Stimulated activated naive CD8-positive, alpha-beta T cell treated with anti-CD3 and anti-CD28 coated beads, Interleukin-15, Interleukin-2, amounts not matched to agents 100 U/mL and 50 U/mL, for 24 hours (primary cell): ENCODE results near the gene CARD19.
"Not testable (repeated sequence)": the region's sequence is repeated elsewhere in the genome, so short reads cannot be mapped to it uniquely, and the experiment has no call there.

Experiments used
- ATAC-seq: fragments of 150-1000 bp; cut with Tn5 transposase; one replicate; pipeline ENCODE4 v1.10.0; 2021
- DNase-seq: peaks from one replicate; pipeline ENCODE4 v3.0.0; 2021

The CARD19 gene

DNA sequence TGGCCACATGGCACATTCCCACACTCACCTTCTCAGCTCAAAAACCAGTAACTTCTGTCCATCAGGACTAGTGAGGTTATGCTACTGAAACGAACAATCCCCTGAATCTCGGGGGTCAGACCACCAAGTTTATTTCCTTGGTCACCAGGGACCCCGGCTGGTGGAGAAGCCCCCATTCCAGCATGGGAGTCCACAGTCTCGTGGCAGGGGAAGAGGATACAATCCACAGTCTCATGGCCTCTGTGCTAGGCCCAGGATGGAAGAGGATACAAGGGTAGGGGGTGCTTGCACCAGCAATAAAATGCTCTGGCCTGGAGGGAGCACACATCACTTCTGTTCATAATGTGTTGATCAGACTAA, 7.4 kb upstream of the CARD19 start:
- DNase-seq = no peak
- ATAC-seq = no peak

DNA sequence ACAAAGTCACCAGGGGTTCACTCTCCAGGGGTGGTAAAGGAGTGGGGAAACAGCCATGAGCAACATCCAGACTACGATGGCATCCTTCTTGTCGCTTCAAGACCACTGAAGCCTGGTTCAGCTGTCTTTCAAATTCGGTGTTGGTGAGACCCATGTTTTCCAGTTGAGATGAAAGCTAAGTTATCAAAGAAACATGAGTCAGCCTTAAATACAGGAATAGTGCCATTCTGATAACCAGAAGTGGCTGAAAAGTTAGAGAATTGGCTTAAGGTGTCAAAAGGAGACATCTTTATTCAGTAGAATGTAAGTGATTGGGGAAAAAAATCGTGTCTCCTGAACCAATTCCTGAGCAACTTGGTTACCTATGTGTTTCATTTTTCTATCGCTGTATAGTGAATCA, 7.0 kb upstream of the CARD19 start:
- DNase-seq (no peak), ATAC-seq (no peak)

DNA sequence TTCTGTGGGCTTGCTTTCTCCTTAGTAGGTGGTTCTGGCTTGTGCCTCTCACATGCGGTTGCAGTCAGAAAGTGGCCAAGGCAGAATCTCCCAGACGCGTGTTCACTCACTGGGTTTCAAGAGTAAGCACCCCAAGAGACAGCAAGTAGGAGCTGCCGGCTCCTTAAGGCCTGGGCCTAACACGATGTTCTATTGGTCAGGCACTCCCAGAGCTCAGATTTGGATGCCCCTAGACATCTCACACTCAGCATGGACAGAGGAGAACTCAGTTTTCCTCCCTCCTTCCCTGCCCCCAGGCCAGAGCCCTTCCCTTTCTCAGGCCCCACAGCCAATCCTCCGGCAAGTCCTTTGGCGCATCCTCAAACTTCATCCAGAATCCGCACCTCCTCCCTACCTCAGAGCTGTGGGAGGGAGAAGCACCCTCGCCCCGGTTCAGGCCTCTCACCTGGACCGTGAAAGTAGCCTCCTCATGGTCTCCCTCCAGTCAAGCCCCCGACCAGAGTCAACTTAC, 6.5 kb upstream of the CARD19 start:
- ATAC-seq (no peak), DNase-seq (no peak)

DNA sequence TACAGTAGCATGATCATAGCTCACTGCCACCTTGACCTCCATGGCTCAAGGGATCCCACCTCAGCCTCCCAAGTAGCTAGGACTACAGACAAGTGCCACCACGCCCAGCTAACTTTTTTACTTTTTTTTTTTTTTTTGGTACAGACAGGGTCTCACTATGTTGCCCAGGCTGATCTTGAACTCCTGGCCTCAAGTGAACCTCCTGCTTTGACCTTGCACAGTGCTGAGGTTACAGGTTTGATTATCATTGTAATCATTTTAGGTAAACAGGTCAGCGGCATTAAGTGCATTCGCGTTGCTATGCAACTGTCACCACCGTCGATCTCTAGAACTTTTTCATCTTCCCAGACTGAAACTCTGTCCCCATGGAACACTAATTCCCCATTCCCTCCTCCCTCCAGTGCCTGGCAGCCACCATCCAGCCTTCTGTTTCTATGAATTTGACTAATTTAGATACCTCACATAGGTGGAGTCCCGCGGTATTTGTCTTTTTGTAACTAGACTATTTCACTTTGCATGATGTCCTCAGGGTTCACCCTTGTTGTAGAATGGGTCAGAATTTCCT, 5.8 kb upstream of the CARD19 start:
- no peak for ATAC-seq
- DNase-seq = no peak

DNA sequence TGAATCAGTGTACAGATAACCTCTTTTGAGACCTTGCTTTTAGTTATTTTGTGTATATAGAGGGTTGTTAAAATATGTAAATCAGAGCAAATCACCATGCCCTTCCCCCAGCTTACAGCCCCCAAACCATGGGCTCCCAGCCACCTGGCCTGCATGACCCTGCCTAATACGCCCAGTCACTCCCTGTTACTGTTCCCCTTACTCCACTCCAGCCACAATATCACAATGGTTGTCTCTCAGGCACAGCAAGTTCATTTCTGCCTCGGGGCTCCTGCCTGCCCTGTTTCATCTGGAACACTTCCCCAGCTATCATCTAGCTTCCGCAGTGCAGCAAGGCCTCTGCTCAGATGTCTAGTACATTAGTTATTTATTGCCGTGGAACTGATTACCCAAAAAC, 5.0 kb upstream of the CARD19 start:
- DNase-seq (no peak), ATAC-seq (no peak)

DNA sequence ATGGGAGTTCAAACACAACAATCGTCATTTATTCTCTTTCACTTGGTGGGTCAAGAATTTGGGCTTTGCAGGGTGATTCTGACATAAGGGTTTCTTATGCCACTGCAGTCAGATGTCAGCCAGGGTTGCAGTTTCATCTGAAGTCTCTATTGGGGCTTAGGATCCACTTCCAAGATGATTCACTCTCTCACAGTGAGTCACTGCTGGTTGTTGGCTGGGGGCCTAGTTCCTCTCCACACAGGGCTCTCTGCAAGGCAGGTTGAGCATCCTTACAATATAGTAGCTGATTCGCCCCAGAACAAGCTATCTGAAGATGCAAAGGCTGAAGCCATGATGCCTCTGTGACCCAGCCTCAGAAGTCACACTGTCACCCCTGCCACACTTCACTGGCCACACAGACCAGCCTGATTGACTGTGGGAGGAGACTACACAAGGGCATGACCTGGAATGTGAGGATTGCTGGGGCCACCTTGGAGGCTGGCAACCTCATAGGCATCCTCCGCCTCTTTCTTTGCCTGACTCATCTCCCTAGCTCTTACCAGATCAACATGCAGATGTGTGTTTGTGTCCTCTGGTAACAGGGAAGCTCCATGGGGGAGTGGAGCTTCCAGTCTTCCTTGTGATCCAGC, 4.5 kb upstream of the CARD19 start:
- ATAC-seq = peak; percentile 32
- DNase-seq = peak; percentile 70

DNA sequence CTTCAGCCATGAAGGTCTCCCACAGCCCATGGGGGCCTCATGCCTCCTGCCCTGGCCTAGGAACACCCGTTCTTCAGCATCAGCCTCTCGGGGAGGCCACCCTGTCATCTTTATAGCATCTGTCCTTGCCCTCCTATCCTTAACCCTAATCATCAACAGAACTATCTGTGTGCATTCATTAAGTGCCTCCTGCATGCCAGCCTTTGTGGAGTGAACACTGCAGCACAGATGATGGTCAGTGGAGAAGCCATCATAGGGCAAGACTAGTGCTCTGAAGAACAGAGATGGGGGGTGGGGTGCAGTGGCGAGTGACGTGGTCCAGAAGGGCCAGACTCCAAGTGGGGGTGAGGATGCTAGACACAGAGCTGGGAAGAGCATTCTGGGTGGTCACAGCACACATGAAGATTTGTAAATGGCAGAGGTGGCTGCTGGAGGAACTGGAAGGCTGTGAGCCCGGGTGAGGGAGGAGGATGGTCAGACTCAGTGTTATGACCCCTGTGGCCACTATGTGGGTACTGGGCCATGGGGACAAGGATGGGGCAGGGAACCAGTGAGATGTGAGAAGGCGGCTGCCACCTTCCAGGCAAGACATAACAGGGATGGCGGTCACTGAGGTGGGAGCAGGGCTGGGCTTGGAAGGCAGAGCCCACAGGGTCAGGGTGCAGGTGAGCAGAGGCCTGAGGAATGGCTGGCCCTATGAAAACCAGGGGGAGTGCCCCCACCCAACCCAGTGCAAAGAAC, 3.6 kb upstream of the CARD19 start:
- no peak for ATAC-seq
- DNase-seq = no peak

DNA sequence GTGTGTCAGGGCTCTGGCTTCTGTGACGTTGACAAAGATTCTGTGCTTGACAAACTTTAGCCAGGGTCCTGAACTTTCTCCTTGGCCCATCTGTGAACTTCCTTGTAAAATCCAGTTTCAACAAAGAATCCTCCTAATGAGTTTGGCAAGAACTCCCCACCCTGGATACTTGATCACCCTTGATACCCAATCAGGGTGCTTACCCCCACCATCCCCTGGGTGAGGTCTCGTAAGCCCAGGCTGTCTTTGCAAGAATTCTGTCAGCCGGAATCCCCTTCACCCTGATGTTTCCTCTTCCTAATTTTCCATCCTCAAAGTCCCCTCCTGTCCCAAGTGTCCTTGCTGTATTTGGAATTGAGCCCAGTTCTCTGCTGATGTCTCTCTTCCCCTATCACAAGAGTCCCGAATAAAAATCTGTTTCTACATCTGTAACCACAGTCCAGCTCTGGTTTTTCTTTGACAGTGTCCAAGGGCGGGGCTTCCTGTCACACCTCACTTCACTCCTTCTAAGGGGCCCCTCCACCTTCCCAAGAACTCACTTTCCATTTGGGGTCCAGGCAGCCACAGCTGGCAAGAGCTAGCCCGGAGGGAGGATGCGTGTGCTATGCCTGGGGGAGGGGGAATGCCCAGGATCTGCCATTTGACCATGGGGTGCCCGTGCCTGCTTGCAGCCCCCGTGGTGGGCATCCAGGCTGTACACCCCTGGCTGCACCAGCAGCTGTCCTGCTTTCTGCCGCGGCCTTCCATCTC, 2.7 kb upstream of the CARD19 start:
- ATAC-seq = no peak
- no peak for DNase-seq

DNA sequence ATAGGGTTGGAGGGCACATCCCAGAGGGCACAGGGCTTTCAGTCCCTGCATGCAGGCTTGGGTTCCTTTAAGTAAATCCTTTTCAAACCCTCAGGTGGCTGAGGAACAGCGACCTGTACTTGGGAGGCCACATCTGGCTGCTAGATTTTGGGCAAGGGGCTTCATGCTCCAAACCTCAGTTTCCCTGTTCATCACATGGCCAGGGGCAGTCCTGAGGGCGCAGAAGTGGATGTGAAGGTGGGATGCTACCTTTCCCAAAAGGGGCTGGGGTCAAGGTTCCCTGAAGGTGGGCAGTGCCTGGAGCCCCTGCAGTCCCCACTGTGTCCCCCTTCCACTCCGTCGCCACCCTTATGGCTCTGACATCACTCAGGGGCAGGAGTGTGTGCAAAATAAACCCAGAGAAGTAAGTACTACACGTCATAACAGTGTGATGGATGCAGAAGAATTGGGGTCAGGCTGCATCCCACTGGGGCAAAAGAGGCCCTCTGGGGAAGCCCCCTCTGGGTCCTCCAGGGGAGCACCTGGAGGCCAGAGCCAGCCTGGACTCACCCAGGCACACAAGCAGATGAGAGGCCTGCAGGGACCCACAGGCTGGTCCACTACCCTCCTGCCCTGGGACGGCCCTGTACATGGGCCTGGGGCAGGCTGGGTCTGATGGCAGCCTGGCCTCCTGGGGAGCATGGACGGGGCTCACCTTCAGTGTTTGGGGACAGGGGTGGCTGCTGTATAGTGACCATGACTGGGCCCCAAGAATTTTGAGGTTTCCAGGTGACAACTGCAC, 1.9 kb upstream of the CARD19 start:
- DNase-seq (no peak), ATAC-seq (no peak)

DNA sequence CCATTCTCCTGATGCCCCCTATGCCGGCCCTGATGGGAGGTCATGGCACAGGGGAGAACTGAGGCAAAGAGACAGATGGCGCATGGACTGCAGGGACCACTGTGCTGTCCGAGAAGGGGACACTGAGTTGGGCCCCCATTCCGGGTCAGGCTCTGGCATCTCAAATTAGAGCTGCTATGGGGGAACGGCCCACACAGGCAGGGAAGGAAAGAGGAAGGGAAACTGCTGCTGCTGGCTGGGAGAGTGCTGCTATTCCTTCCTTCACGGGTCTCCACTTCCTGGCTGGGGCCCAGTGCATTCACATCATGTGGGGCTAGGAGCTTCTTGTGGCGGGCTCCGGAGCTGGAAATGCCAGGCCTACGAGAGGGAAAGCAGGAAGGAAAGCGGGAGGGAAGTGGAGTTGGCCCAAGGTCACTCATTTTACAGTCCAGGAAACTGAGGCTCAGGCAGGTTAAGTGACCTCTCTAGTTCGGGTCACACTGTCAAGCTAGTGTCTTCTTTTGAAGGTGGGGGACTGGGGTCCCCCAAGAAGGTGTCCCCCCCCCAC, 1.3 kb upstream of the CARD19 start:
- peak; percentile 46 for DNase-seq
- ATAC-seq = no peak

DNA sequence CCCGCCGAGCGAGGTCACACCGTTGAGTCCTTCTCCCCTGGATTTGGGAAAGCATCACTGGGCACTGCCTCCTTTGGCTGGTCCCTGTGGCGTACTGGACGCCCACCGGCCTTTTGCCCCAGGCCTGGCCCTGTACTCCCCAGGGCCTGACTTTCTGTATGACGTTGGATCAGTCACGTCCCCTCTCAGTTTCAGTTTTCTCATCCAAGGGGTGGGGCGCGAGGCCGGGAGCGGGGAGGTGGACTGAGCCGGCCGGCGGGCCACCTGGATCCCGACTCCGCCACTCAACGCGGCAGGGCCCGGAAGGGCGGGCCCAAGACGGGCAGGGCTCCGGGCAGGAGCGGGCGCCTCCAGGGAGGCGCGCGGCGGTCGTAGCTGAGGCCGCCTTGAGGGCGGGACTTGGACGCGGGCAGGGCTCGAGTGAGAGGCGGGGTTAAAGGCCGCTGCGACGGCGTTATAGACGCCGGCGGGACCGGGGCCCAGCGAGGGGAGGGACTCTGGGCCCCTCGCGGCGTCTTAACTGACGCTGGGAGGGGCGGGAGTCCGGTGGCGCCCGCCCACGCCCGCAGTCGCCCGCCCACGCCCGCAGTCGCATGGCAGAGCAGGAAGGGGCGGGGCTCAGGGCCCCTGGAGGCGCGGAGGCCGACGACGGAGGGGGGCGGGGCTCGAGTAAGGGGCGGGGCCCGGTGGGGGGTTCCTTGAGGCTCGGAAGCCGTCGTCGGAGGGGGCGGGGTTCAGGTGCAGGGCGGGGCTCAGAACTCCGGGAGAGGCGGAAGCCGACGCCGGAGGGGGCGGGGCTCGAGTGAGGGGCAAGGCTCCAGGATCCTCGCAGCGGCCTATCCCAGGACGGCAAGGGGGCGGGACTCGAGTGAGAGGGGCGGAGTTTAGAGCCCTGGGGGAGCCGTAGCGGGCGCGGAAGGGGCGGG, 549 bp upstream of the CARD19 start:
- peak; percentile 77 for ATAC-seq
- peak; percentile 100 for DNase-seq

DNA sequence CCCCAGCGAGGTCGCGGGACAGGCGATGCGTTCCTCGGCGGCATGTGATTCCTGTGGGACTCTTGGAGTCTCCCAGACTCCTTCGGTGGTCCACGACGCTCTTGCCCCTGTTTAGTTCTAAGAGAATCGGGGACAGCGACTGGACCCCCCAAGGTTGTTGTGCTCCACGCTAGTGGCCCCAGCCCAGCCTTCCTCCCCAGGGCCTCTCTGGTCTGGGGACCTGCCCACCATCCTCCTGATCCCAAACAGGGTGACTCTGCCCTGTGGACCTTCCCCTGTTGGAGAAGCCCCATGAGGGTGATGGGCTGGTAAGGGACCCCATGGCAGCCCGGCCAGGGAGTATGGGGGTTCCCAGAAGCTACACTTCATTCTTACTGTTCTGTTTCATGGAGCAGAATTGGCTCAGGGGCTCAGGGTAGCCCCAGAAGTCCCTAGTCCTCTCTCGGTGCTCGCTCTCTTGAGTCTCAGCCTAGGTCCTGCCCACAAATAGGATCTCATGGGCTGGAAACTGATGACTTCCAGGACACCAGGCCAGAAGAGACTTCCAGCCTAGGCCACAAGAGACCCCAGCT, 880 bp downstream of the CARD19 start:
- ATAC-seq (no peak), DNase-seq (no peak)

DNA sequence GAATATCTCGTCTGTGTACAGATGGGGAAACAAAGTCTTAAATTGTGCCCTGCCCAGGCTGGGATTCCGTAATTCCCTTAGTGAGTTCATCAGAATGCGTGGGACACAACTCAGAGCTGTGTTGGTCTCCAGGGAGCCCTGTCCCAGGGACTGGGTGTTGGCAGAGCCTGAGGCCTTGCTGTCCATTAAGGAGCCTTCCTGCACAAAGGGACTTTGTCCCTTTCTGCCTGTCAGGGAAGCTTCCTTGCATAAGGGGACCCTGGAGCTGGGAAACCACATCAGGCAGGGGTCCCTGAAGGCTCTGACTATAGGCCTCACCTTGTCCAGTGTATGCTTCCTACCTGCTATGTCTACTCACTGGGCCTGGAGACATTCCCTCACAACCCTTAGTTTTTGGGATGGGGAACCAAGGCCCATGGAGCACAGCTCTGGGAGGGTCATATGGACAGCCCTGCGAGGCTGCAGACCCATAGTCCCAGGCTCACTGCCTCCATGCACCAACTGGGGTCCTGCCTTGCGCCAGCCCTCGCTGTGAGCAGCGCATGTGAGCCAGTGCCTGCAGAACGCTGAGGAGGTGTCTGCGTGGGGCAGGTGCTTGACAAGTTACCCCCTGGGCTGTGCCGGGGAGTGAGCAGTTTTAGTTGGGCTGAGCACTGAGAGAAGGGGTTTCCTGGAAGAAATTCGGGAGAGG, 1.6 kb downstream of the CARD19 start:
- no peak for DNase-seq
- ATAC-seq = no peak

DNA sequence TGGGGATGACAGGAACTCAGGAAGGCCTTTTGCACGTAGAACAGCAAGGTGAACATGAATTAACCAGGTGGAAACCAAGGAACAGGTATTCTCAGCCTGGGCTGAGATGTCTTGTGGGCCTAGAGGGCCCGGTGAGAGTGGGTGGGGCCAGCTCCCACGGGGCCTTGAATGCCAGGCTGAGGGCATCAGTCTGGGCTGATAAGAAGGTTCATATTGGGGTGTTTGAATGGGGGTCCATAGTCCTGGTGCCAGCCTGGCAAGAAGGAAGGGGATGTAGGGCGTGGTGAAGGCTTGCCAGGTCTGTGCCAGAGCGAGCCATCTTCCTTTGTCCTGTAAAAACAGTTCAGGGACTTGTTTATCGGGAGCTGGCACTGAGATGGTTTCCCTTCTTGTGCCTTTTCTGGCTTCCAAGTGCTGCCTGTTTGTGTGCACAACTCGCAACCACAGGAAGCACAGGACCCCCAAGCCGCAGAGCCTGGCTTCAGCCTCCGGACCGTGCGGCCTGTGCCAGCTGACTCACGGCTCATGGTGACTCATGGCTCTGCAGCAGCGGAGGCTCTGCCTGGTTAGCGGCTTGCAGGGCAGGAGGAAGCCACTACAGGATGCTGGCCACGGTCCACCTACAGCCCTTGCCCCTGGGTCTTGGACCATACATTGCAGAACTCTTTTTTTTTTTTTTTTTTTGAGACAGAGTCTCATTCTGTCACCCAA, 2.4 kb downstream of the CARD19 start:
- ATAC-seq = peak; percentile 20

DNA sequence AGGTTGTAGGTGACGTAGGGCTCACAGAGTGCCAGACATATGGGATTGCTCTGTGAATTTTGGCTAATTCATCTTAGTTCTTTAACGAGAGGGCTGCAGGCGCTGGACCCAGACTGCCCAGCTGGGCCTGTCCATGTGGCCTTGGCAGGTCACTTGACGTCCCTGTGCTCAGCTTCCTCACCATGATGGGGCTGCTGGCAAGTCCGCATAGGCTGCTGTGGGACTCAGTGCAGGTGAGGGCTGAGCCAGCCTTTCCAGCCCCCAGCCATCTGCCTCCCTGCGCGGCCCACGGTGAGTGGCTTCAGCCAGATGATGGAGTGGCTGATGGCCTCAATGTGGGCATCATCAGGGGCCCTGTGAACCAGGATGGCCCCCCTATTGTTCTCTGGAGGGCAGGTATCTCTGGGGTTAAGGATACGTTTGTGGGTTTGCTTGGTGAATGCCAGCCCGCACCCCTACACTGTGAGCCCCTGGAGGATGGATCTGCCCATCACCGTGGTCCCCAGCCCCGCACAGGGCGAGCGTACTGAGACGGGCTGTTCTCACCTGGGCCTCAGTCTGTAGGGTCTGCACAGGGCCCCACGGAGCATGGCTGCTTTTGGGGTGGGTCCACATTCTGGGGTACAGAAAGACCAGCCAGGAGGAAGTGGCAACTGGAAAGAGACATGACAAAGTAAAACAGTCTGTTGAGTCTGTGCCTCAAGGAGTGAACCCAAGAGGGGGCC, 3.7 kb downstream of the CARD19 start:
- ATAC-seq (no peak), DNase-seq (no peak)

More for the DNA sequence above, 2.4 kb downstream of the CARD19 start:
- peak; percentile 81 for DNase-seq

DNA sequence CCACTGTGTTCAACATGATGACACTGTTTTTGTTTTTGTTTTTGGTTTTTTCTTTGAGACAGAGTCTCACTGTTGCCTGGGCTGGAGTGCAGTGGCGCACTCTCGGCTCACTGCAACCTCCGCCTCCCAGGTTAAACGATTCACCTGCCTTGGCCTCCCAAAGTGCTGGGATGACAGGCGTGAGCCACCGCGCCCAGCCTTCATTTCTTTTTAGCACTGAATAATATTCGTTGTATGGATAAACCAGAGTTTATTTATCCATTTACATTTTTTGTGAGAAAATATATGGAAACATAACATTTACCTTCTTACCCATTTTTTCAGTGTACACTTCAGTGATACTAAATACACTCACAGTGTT, 4.2 kb downstream of the CARD19 start:
- DNase-seq (no peak), ATAC-seq (no peak)

DNA sequence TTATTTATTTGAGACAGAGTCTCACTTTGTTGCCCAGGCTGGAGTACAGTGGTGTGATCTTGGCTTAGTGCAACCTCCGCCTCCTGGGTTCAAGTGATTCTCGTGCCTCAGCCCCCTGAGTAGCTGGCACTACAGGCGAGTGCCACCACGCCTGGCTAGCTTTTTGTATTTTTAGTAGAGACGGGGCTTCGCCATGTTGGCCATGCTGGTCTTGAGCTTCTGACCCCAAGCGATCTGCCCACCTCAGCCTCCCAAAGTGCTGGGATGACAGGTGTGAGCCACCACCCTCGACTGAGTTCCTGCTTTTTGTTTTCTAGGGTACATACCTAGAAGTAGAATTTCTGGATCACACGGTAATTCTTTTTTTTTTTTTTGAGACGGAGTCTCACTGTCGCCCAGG, 5.1 kb downstream of the CARD19 start:
- not testable (repeated sequence) for ATAC-seq, DNase-seq

DNA sequence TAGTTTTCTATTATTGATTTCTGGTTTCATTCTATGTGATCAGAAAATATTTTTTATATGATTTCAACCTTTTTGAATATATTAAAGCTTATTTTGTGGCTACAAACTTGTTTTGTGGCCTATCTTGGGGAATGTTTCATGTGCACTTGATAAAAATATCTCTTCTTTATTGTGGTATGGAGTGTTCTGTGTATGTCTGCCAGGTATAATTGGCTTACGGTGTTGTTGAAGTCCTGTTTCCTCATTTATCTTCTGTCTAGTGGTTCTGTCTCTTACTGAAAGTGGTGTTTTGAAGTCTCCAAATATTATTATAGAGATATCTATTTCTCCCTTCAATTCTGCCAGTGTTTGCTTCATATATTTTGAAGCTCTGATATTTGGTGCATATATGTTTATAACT, 9.6 kb downstream of the CARD19 start:
- DNase-seq = no peak
- ATAC-seq = no peak
